H1 (cell line): Measurements from ENCODE around the gene GRHL3. TPM values are rescaled to one million over a fixed set of nuclear protein-coding genes. Genes with fewer than 3 reads are reported as not detected.

Experiments used
- POU5F1 ChIP-seq: IDR thresholded peaks from 2 replicates; pipeline ENCODE4 v1.6.1; 2011; ENCODE audit warnings: low read depth, mild to moderate bottlenecking, low read length, moderate library complexity
- RNF2 ChIP-seq: fragments of 200-900, 300-1000 bp; sonication (generic); IDR thresholded peaks from 2 replicates; pipeline ENCODE4 v1.7.1; 2016; ENCODE audit warnings: borderline replicate concordance, low read depth, mild to moderate bottlenecking, antibody characterized with exemption, low read length; ENCODE audit not compliant: poor library complexity, severe bottlenecking; ENCODE audit errors: missing control alignments
- RXRA ChIP-seq: IDR thresholded peaks from 2 replicates; pipeline ENCODE4 v1.6.1; 2011; ENCODE audit warnings: low read depth, mild to moderate bottlenecking, low read length, moderate library complexity; ENCODE audit not compliant: insufficient read depth
- polyA plus RNA-seq, 7 experiments: library from polyadenylated mRNA; depleted of rRNA in 3 of 7; stranded (reverse) in 5 of 7; unstranded in 2 of 7; fragments of >200 nt in 5 of 7; fragments of 200-250 nt in 2 of 7; gene quantifications; 1 replicate in 5 of 7; 2 replicates in 1 of 7; 4 replicates in 1 of 7; pipeline versions ENCODE4 v1.2.1 to v1.2.3, GENCODE V29; 2011 to 2013; ENCODE audit warnings: missing spikeins in 2 of 7, mixed read lengths in 2 of 7
- total RNA-seq: library from RNA; stranded (reverse); fragmentation: NEBNext Ultra II Directional; extraction: Animal tissue kit (Norgen Biotek cat#: 25700); gene quantifications from 2 replicates; pipeline ENCODE4 v1.2.1, GENCODE V29; 2021
- TF ChIP-seq, protein P1 (sequence below): IDR thresholded peaks from 2 replicates; pipeline ENCODE4 v1.6.1; 2012; ENCODE audit warnings: inconsistent platforms
- TF ChIP-seq, protein P2 (sequence below): fragments of 300-600 bp; sonication (generic); IDR thresholded peaks from 2 replicates; pipeline ENCODE4 v1.7.1; 2012; ENCODE audit warnings: low read length, moderate library complexity, mild to moderate bottlenecking, inconsistent platforms; ENCODE audit not compliant: insufficient replicate concordance

Gene GRHL3
- total and polyA plus RNA-seq, 2 of the 8 experiments (the other 6 are each of a cell fraction or from before 2014, with no cell fraction given) = 0.80 to 1.8 TPM

DNA sequence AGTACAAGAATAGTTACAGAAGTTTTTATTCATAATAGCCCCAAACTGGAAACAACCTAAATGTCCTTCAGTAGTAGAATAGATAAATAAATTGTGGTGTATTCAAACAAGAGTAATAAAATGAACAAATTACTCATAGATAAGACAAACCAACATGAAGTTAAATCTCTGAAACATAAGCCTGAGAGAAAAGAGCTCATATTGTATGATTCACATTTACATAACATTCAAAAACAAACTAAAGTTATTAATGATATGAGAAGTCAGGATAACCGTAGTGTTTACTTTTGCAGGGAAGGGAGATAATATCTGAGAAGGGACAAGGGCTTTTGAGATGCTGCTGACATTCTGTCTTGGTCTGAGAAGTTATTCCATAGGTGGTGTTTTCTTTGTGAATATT lies 80.9 kb downstream of the GRHL3 start (continued):
- TF ChIP-seq RNF2 (no peak), RXRA (no peak), POU5F1 (no peak)
- TF ChIP-seq, protein P1, sequence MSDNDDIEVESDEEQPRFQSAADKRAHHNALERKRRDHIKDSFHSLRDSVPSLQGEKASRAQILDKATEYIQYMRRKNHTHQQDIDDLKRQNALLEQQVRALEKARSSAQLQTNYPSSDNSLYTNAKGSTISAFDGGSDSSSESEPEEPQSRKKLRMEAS = no peak
- TF ChIP-seq, protein P2, sequence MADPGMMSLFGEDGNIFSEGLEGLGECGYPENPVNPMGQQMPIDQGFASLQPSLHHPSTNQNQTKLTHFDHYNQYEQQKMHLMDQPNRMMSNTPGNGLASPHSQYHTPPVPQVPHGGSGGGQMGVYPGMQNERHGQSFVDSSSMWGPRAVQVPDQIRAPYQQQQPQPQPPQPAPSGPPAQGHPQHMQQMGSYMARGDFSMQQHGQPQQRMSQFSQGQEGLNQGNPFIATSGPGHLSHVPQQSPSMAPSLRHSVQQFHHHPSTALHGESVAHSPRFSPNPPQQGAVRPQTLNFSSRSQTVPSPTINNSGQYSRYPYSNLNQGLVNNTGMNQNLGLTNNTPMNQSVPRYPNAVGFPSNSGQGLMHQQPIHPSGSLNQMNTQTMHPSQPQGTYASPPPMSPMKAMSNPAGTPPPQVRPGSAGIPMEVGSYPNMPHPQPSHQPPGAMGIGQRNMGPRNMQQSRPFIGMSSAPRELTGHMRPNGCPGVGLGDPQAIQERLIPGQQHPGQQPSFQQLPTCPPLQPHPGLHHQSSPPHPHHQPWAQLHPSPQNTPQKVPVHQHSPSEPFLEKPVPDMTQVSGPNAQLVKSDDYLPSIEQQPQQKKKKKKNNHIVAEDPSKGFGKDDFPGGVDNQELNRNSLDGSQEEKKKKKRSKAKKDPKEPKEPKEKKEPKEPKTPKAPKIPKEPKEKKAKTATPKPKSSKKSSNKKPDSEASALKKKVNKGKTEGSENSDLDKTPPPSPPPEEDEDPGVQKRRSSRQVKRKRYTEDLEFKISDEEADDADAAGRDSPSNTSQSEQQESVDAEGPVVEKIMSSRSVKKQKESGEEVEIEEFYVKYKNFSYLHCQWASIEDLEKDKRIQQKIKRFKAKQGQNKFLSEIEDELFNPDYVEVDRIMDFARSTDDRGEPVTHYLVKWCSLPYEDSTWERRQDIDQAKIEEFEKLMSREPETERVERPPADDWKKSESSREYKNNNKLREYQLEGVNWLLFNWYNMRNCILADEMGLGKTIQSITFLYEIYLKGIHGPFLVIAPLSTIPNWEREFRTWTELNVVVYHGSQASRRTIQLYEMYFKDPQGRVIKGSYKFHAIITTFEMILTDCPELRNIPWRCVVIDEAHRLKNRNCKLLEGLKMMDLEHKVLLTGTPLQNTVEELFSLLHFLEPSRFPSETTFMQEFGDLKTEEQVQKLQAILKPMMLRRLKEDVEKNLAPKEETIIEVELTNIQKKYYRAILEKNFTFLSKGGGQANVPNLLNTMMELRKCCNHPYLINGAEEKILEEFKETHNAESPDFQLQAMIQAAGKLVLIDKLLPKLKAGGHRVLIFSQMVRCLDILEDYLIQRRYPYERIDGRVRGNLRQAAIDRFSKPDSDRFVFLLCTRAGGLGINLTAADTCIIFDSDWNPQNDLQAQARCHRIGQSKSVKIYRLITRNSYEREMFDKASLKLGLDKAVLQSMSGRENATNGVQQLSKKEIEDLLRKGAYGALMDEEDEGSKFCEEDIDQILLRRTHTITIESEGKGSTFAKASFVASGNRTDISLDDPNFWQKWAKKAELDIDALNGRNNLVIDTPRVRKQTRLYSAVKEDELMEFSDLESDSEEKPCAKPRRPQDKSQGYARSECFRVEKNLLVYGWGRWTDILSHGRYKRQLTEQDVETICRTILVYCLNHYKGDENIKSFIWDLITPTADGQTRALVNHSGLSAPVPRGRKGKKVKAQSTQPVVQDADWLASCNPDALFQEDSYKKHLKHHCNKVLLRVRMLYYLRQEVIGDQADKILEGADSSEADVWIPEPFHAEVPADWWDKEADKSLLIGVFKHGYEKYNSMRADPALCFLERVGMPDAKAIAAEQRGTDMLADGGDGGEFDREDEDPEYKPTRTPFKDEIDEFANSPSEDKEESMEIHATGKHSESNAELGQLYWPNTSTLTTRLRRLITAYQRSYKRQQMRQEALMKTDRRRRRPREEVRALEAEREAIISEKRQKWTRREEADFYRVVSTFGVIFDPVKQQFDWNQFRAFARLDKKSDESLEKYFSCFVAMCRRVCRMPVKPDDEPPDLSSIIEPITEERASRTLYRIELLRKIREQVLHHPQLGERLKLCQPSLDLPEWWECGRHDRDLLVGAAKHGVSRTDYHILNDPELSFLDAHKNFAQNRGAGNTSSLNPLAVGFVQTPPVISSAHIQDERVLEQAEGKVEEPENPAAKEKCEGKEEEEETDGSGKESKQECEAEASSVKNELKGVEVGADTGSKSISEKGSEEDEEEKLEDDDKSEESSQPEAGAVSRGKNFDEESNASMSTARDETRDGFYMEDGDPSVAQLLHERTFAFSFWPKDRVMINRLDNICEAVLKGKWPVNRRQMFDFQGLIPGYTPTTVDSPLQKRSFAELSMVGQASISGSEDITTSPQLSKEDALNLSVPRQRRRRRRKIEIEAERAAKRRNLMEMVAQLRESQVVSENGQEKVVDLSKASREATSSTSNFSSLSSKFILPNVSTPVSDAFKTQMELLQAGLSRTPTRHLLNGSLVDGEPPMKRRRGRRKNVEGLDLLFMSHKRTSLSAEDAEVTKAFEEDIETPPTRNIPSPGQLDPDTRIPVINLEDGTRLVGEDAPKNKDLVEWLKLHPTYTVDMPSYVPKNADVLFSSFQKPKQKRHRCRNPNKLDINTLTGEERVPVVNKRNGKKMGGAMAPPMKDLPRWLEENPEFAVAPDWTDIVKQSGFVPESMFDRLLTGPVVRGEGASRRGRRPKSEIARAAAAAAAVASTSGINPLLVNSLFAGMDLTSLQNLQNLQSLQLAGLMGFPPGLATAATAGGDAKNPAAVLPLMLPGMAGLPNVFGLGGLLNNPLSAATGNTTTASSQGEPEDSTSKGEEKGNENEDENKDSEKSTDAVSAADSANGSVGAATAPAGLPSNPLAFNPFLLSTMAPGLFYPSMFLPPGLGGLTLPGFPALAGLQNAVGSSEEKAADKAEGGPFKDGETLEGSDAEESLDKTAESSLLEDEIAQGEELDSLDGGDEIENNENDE = no peak
